Activated CD8-positive, alpha-beta memory T cell treated with anti-CD3 and anti-CD28 coated beads for 36 hours (primary cell): ENCODE measurements around the gene USP47. TPM values are rescaled to one million over a fixed set of nuclear protein-coding genes. Genes with fewer than 3 reads are reported as not detected.

Source experiments
- CTCF ChIA-PET: fragments of 350-600 bp; sonication (Branson Sonifier 250); formaldehyde crosslinking; loops from one replicate; lab custom pipeline; 2021; ENCODE audit warnings: antibody characterized with exemption; lab: Charles Lee
- POLR2A ChIA-PET: fragments of 350-600 bp; sonication (Branson Sonifier 250); formaldehyde crosslinking; loops from one replicate; lab custom pipeline; 2021; ENCODE audit warnings: antibody characterized with exemption; lab: Charles Lee
- total RNA-seq, 2 experiments: library from RNA; stranded (reverse); gene quantifications; one replicate each; pipeline ENCODE4 v1.2.3, GENCODE V29; 2021

Gene USP47
- 10 to 100 TPM; 43.9 to 47.2 TPM for total RNA-seq

- ChIA-PET CTCF (interaction anchor here (0.6 to 2.4 kb wide), 3 partner anchors 13 to 54 kb away, joined by 3 to 8 read pairs (median 4); no protein-coding TSS in a partner anchor), POLR2A (interaction anchor here (1.0 to 2.6 kb wide), 2 partner anchors 15 to 1033 kb away, joined by 9 to 11 read pairs; partner anchors contain the start of gene EIF4G2)
Measured at GRCh38 chr11:11841723-11842420, at the start of gene USP47. Gene USP47, plus strand, starts transcription at chr11:11841972. Its CDS starts 214 bp downstream, at chr11:11842186.

- ChIA-PET CTCF (interaction anchor here (0.9 kb wide), 1 partner anchor 251 kb away, joined by 3 read pairs; no protein-coding TSS in a partner anchor), POLR2A (no interaction called here)
Measured at GRCh38 chr11:11793073-11793472, 48.7 kb upstream of the USP47 start.

GRCh38 chr11:11798586-11799438 is 43.0 kb upstream of the USP47 start:
- ChIA-PET CTCF (interaction anchor here (0.8 to 1.7 kb wide), 3 partner anchors 8 to 56 kb away, joined by 3 to 5 read pairs (median 3); no protein-coding TSS in a partner anchor), POLR2A (no interaction called here)

GRCh38 chr11:11805228-11805627 is 36.5 kb upstream of the USP47 start:
- ChIA-PET CTCF (no interaction called here), POLR2A (no interaction called here)

GRCh38 chr11:11806074-11806473 is 35.7 kb upstream of the USP47 start:
- POLR2A ChIA-PET: no interaction called here
- CTCF ChIA-PET: no interaction called here

- ChIA-PET CTCF (interaction anchor here (0.7 to 1.0 kb wide), 2 partner anchors 8 to 68 kb away, joined by 3 read pairs; no protein-coding TSS in a partner anchor), POLR2A (no interaction called here)
Measured at GRCh38 chr11:11806586-11806985, 35.2 kb upstream of the USP47 start.

- POLR2A ChIA-PET: no interaction called here
Measured at GRCh38 chr11:11807811-11808782, 33.7 kb upstream of the USP47 start.

GRCh38 chr11:11808992-11809615 is 32.7 kb upstream of the USP47 start:
- CTCF ChIA-PET: no interaction called here
- POLR2A ChIA-PET: no interaction called here

More at GRCh38 chr11:11807811-11808782, 33.7 kb upstream of the USP47 start:
- CTCF ChIA-PET: no interaction called here

- ChIA-PET CTCF (no interaction called here), POLR2A (no interaction called here)
Measured at GRCh38 chr11:11810764-11811726, 30.7 kb upstream of the USP47 start.

GRCh38 chr11:11813288-11813962 is 28.3 kb upstream of the USP47 start:
- CTCF ChIA-PET: no interaction called here
- POLR2A ChIA-PET: no interaction called here

GRCh38 chr11:11814614-11815452 is 26.9 kb upstream of the USP47 start:
- CTCF ChIA-PET: no interaction called here
- POLR2A ChIA-PET: no interaction called here

GRCh38 chr11:11816511-11817314 is 25.1 kb upstream of the USP47 start:
- ChIA-PET POLR2A (no interaction called here), CTCF (no interaction called here)

- POLR2A ChIA-PET: no interaction called here
Measured at GRCh38 chr11:11817957-11818356, 23.8 kb upstream of the USP47 start.

GRCh38 chr11:11818529-11819121 is 23.1 kb upstream of the USP47 start:
- ChIA-PET POLR2A (no interaction called here), CTCF (interaction anchor here (0.6 kb wide), 1 partner anchor 8 kb away, joined by 3 read pairs; no protein-coding TSS in a partner anchor)

More at GRCh38 chr11:11817957-11818356, 23.8 kb upstream of the USP47 start:
- CTCF ChIA-PET: interaction anchor here (0.6 kb wide), 1 partner anchor 9 kb away, joined by 3 read pairs; no protein-coding TSS in a partner anchor

- CTCF ChIA-PET: no interaction called here
Measured at GRCh38 chr11:11821899-11822298, 19.9 kb upstream of the USP47 start.

More at GRCh38 chr11:11821899-11822298, 19.9 kb upstream of the USP47 start:
- POLR2A ChIA-PET: no interaction called here
